Measurements from ENCODE around the gene NRDC.

NRDC gene
- long read RNA-seq, donor 1, transcript NRDC-211 (2 exons, 1,020 nt): major isoform, 36 of 51 reads
- long read RNA-seq, donor 1, partial matches to known transcripts: 9 of 51 reads
- long read RNA-seq, donor 1, other reads (novel, unspliced or antisense): 0 of 51 reads
- long read RNA-seq, donor 2, transcript NRDC-211 (2 exons, 1,020 nt): major isoform, 7 of 10 reads
- long read RNA-seq, donor 2, partial matches to known transcripts: 0 of 10 reads
- long read RNA-seq, donor 2, other reads (novel, unspliced or antisense): 0 of 10 reads
- long read RNA-seq, donor 3, transcript NRDC-211 (2 exons, 1,020 nt): major isoform, 25 of 29 reads
- long read RNA-seq, donor 3, partial matches to known transcripts: 0 of 29 reads
- long read RNA-seq, donor 3, other reads (novel, unspliced or antisense): 0 of 29 reads
- long read RNA-seq, donor 4, transcript NRDC-211 (2 exons, 1,020 nt): major isoform, 44 of 52 reads
- long read RNA-seq, donor 4, partial matches to known transcripts: 0 of 52 reads
- long read RNA-seq, donor 4, other reads (novel, unspliced or antisense): 0 of 52 reads
- long read RNA-seq, donor 5, transcript NRDC-211 (2 exons, 1,020 nt): major isoform, 16 of 20 reads
- long read RNA-seq, donor 5, partial matches to known transcripts: 0 of 20 reads
- long read RNA-seq, donor 5, other reads (novel, unspliced or antisense): 0 of 20 reads
- long read RNA-seq, donor 6, transcript NRDC-211 (2 exons, 1,020 nt): major isoform, 31 of 38 reads
- long read RNA-seq, donor 6, partial matches to known transcripts: 5 of 38 reads
- long read RNA-seq, donor 6, other reads (novel, unspliced or antisense): 0 of 38 reads
- long read RNA-seq, donor 7, transcript NRDC-211 (2 exons, 1,020 nt): major isoform, 56 of 87 reads
- long read RNA-seq, donor 7, partial matches to known transcripts: 26 of 87 reads
- long read RNA-seq, donor 7, other reads (novel, unspliced or antisense): 0 of 87 reads
- long read RNA-seq, donor 8, transcript NRDC-201 (31 exons, 3,691 nt): minor isoform, 5 of 37 reads
- long read RNA-seq, donor 8, transcript NRDC-211 (2 exons, 1,020 nt): major isoform, 22 of 37 reads
- long read RNA-seq, donor 8, partial matches to known transcripts: 10 of 37 reads
- long read RNA-seq, donor 8, other reads (novel, unspliced or antisense): 0 of 37 reads

GRCh38 chr1:51878616-51879336, at the start of gene NRDC:
TSS of gene NRDC (minus strand) at chr1:51878727. CDS start at chr1:51878615, 112 bp downstream.
- DNase-seq: peak; percentile 97

GRCh38 chr1:51927029-51927428, 48.5 kb upstream of the NRDC start:
- no peak for DNase-seq

- no peak for DNase-seq
Observed at GRCh38 chr1:51926171-51926812, 47.8 kb upstream of the NRDC start.

GRCh38 chr1:51924455-51924854, 45.9 kb upstream of the NRDC start:
- no peak for DNase-seq

- no peak for DNase-seq
Observed at GRCh38 chr1:51922040-51922439, 43.5 kb upstream of the NRDC start.

- DNase-seq: no peak
Observed at GRCh38 chr1:51920130-51920529, 41.6 kb upstream of the NRDC start.

- no peak for DNase-seq
Observed at GRCh38 chr1:51919684-51920083, 41.2 kb upstream of the NRDC start.

- no peak for DNase-seq
Observed at GRCh38 chr1:51916587-51917405, 38.3 kb upstream of the NRDC start.

GRCh38 chr1:51915951-51916350, 37.4 kb upstream of the NRDC start:
- DNase-seq: no peak

GRCh38 chr1:51912881-51913280, 34.4 kb upstream of the NRDC start:
- DNase-seq: no peak

- no peak for DNase-seq
Observed at GRCh38 chr1:51910221-51911000, 31.9 kb upstream of the NRDC start.

- no peak for DNase-seq
Observed at GRCh38 chr1:51908499-51908898, 30.0 kb upstream of the NRDC start.

- no peak for DNase-seq
Observed at GRCh38 chr1:51907079-51907702, 28.7 kb upstream of the NRDC start.

- DNase-seq: no peak
Observed at GRCh38 chr1:51906306-51907078, 28.0 kb upstream of the NRDC start.

GRCh38 chr1:51902456-51902855, 23.9 kb upstream of the NRDC start:
- no peak for DNase-seq

GRCh38 chr1:51901151-51901550, 22.6 kb upstream of the NRDC start:
- DNase-seq: no peak

- DNase-seq: no peak
Observed at GRCh38 chr1:51899022-51899421, 20.5 kb upstream of the NRDC start.

- DNase-seq: no peak
Observed at GRCh38 chr1:51898090-51898734, 19.7 kb upstream of the NRDC start.

Data from right kidney (tissue), 9 donors.